SK-N-SH treated with all-trans-retinoic acid at 6 μM for 48 hours (cell line): ENCODE measurements around the gene ATN1.

ENCODE experiments used
- GLIS3 ChIP-seq: fragments of 250-450 bp; sonication (Bioruptor Pico); IDR thresholded peaks from 2 replicates; pipeline ENCODE4 v1.5.0; 2020; ENCODE audit warnings: mild to moderate bottlenecking, moderate library complexity
- OSR1 ChIP-seq: fragments of 250-450 bp; sonication (Bioruptor Pico); IDR thresholded peaks from 2 replicates; pipeline ENCODE4 v1.8.0; 2022; ENCODE audit warnings: moderate library complexity, mild to moderate bottlenecking, inconsistent platforms
- PATZ1 ChIP-seq: fragments of 250-450 bp; sonication (Bioruptor Pico); IDR thresholded peaks from 2 replicates; pipeline ENCODE4 v1.8.0; 2020; ENCODE audit warnings: mild to moderate bottlenecking, moderate library complexity, borderline replicate concordance
- RARB ChIP-seq: fragments of 250-450 bp; sonication (Bioruptor Pico); IDR thresholded peaks from 2 replicates; pipeline ENCODE4 v1.8.0; 2021; ENCODE audit warnings: mild to moderate bottlenecking, moderate library complexity
- SNAI2 ChIP-seq: fragments of 250-450 bp; sonication (Bioruptor Pico); IDR thresholded peaks from 2 replicates; pipeline ENCODE4 v1.5.0; 2020; ENCODE audit warnings: mild to moderate bottlenecking, moderate library complexity
- TOX ChIP-seq: fragments of 250-450 bp; sonication (Bioruptor Pico); IDR thresholded peaks from 2 replicates; pipeline ENCODE4 v1.8.0; 2021; ENCODE audit warnings: mild to moderate bottlenecking, moderate library complexity, borderline replicate concordance
- TSHZ2 ChIP-seq: fragments of 250-450 bp; sonication (Bioruptor Pico); IDR thresholded peaks from 2 replicates; pipeline ENCODE4 v1.5.0; 2020; ENCODE audit warnings: mild to moderate bottlenecking, moderate library complexity
- ZFP3 ChIP-seq: fragments of 250-450 bp; sonication (Bioruptor Pico); IDR thresholded peaks from 2 replicates; pipeline ENCODE4 v1.5.0; 2020; ENCODE audit warnings: mild to moderate bottlenecking, moderate library complexity

- TF ChIP-seq PATZ1 (CRISPR knock-in tag) (no peak), SNAI2 (CRISPR knock-in tag) (no peak), ZFP3 (CRISPR knock-in tag) (no peak), OSR1 (CRISPR knock-in tag) (no peak), TOX (CRISPR knock-in tag) (no peak), TSHZ2 (CRISPR knock-in tag) (no peak), RARB (CRISPR knock-in tag) (no peak), GLIS3 (no peak)
Measured at GRCh38 chr12:6936636-6937480, 9.1 kb downstream of the ATN1 start.
